ENCODE measurements around the gene ARHGEF39.
"Not testable (repeated sequence)": the region's sequence is repeated elsewhere in the genome, so short reads cannot be mapped to it uniquely, and the experiment has no call there.

Gene ARHGEF39

DNA sequence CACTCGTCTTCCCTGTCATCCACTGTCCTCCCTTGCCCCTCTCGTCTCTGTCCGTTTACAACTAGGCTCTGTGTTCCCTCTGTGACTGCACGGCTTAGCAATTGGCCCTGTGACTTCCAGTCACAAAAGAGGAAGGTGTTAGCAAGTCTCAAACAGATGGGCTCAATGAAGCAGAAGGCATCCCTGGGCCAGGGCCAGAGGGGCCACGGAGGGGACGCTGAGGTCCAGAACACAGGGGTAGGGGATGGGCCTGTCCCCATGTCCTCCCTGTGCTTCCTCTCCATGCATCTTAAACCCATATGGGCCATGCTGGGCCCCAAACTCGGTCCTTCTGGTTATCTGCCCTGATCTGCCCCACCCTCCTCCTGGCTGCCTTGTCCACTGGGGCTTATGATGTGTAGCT is 46.7 kb downstream of the ARHGEF39 start, which contains the start of gene CD72:
Gene CD72, minus strand, starts transcription at position 89 of the 403 bp plus-strand sequence. CDS start 110 bp downstream, outside the sequence.
- no peak for DNase-seq (ENCODE audit: low read depth)

GRCh38 chr9:35617548-35617947 is 47.4 kb downstream of the ARHGEF39 start:
- no peak for DNase-seq (ENCODE audit: low read depth)

DNA sequence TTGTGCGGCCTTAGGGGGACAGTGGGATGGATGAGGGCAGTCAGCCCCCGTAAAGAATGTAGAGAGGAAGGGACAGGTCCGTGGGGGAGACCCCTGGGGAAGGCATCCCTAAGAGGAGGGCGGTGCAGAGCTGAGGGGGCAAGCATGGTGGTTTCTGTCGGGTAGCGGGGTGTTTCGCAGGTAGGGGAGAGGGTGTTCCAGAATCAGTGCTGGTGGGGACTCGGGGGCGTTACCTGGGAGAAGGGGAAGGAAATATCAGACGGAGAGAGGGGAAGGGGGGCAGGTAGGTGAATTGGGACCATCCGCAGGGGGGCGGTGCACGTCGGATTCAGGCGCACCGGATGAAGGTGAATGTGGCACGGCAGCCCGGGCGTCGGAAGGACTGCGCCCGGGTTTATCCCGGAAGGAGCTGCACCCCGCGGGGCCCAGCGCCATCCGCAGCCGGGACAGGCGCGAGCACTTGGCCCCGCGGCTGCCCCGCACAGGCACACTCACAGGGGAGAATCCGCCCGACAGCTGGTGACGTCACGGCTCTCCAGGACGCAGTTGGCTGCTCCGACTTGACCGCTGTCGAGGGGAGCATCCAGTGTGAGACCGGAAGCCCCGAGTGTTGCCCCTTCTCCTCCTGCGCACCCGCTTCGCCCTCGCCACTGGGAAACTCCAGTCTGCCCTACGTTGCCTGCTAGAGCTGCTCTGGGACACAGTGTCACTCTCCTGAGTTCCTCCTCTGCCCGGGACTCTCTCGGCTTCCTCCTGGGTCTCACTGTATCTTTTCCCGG is 48.1 kb downstream of the ARHGEF39 start:
- DNase-seq (ENCODE audit: low read depth): no peak

- DNase-seq (ENCODE audit: low read depth): no peak
Measured at GRCh38 chr9:35615981-35616680, 48.9 kb downstream of the ARHGEF39 start.

DNA sequence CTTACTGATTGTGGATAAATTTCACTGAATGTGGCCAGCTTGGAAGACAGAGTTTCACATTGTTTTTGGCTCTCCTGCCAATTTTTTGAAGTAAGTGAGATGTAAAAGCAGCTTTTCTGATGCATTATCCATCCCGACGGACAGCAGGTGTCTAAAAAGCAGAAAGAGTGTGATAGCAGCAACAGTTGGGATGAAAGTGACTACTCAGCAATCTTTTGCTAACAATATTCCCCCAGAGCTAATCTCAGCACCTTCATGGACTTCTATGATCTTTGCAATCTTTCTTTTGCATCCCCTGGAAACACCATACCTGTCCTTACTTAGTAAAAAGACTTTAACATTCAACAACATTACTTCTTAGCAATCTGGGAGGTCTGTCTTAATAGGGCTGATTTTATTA is 52.2 kb downstream of the ARHGEF39 start:
- DNase-seq (ENCODE audit: low read depth): no peak

DNA sequence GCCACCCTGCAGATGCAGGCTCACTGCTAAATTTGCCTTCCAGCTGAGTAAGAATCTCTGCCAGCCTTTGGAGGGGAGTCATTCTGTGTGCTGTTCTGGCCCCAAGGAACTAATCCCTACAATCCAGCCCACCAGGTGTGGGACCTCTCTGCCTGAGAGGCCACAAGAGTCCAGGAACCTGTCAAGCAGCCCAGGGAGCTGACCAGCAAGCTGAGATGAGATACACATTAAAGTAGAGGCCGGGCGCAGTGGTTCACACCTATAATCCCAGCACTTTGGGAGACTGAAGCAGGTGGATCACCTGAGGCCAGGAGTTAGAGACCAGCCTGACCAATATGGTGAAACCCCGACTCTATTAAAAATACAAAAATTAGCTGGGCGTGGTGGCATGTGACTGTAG is 52.9 kb downstream of the ARHGEF39 start:
- not testable (repeated sequence) for DNase-seq (ENCODE audit: low read depth)

- DNase-seq (ENCODE audit: low read depth): no peak
Measured at GRCh38 chr9:35611230-35611797, 53.7 kb downstream of the ARHGEF39 start.

DNA sequence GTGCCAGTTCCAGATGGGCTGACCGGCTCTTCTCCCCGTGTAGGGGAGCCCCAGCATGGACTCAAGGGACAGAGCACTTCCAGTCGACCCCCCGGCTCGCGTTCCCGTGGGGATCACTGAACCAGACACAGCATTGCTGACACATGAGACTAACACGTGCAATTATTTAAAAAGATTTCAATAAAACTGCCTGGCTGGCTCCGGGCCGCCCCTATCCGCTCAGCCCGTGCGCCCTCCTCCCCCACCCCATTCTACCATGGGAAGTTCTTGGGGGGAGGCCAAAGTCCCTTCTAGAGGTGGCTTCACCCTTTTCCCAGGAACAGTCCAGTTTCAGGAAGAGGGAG is 55.2 kb downstream of the ARHGEF39 start:
- no peak for DNase-seq (ENCODE audit: low read depth)

Data from CMK (cell line).